Activated naive CD8-positive, alpha-beta T cell (primary cell): Measurements from ENCODE around the gene NEUROD6.

Experiments
- H3K27ac Mint-ChIP-seq: one replicate; pipeline ENCODE4 v1.8.0; 2021; ENCODE audit warnings: mixed read lengths
- H3K27me3 Mint-ChIP-seq: one replicate; pipeline ENCODE4 v1.8.0; 2021; ENCODE audit warnings: mixed read lengths
- H3K36me3 Mint-ChIP-seq: one replicate; pipeline ENCODE4 v1.8.0; 2021; ENCODE audit warnings: mixed read lengths
- H3K4me1 Mint-ChIP-seq: one replicate; pipeline ENCODE4 v1.8.0; 2021; ENCODE audit warnings: low read depth, mixed read lengths
- H3K4me3 Mint-ChIP-seq: one replicate; pipeline ENCODE4 v1.8.0; 2021; ENCODE audit warnings: mild to moderate bottlenecking, mixed read lengths
- H3K9me3 Mint-ChIP-seq: one replicate; pipeline ENCODE4 v1.8.0; 2021; ENCODE audit warnings: low read depth, mixed read lengths

NEUROD6 gene

DNA sequence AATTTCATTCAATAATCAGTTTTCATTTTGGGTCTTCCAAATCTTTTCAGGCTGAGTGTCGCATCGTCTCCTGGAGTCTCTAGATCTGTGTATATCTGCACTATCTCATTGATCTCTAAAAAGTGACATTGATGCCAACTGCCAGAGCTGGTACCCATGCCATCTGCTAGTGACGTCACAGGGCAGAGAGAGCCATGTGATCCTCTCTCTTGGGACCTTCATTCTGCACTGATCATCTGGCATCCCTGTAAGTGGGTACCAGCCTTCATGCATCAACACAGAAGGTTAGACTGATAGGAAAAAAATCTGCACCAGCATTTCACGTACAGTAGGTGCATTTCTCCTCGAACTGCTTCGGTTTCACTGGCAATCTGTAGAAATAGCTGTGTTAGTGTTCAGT lies at the start of gene NEUROD6:
Gene NEUROD6, minus strand, starts transcription at position 124 of the 400 bp plus-strand sequence. CDS start 1,458 bp downstream, outside the sequence.
- H3K4me3 Mint-ChIP-seq = no peak within 1 kb of the TSS
- H3K4me1 Mint-ChIP-seq = no peaks in the 10 kb centered on the region
- H3K27ac Mint-ChIP-seq = no peak within 1 kb of the TSS
- H3K36me3 Mint-ChIP-seq = no peaks in the 10 kb centered on the region
- no peaks in the 10 kb centered on the region for H3K9me3 Mint-ChIP-seq
- H3K27me3 Mint-ChIP-seq = peaks cover 5% of the 10 kb centered on the region

- Mint-ChIP-seq H3K36me3 (no peaks in the 10 kb centered on the region), H3K4me1 (no peaks in the 10 kb centered on the region), H3K27me3 (no peaks in the 10 kb centered on the region), H3K4me3 (no peak overlapping the region), H3K27ac (no peak overlapping the region), H3K9me3 (no peaks in the 10 kb centered on the region)
Observed at GRCh38 chr7:31384466-31384865, 43.9 kb upstream of the NEUROD6 start.

- no peaks in the 10 kb centered on the region for H3K36me3 Mint-ChIP-seq
- H3K9me3 Mint-ChIP-seq = no peaks in the 10 kb centered on the region
- H3K27ac Mint-ChIP-seq = no peak overlapping the region
- H3K27me3 Mint-ChIP-seq = no peaks in the 10 kb centered on the region
- no peaks in the 10 kb centered on the region for H3K4me1 Mint-ChIP-seq
- H3K4me3 Mint-ChIP-seq = no peak overlapping the region
Observed at GRCh38 chr7:31382722-31383121, 42.2 kb upstream of the NEUROD6 start.

DNA sequence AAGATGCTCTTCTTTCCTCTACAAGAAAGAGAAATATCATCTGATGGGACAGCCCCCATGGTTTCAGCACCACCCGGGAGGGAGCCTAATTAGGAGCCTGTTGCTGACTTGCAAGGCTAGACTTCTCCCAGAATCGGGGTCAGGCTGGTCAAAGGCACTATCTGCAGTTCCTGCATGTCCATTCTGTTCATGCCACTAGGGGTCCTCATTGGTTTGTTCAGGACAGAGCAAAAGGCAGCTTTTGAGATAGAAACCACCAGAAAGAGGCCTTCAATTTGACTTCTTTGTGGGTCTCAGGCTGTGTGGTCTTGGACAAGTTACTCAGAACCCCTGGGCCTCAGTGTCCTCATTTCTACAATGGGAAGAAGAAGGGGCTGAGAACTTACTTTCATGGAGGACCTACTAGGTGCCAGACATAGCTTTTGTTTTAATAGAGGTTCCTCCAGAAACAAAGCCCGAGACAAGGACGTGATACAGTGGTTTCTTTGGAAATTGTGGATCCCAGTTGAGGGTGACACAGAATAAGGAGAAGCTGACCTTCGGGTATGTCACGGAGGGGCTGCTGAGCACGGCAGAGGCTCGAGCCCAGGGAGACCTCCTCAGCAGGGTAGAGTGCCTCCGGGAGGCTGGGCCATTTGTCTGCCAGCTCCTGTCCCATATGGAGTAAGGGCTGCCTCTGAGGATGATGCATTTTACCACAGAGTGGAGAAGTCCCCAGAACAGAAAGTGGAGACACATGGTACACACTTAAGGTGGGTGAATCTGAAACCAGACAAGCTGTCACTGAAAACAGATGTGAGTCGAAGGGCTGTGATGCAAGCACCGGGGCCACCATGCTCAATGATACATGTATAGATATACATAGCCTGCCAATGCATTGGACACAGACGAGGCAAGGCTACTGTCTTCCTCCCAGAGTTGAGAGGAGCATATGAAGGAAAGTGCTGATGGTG lies 33.1 kb upstream of the NEUROD6 start:
- H3K9me3 Mint-ChIP-seq = no peaks in the 10 kb centered on the region
- H3K27me3 Mint-ChIP-seq = no peaks in the 10 kb centered on the region
- H3K4me3 Mint-ChIP-seq = no peak overlapping the region
- no peaks in the 10 kb centered on the region for H3K4me1 Mint-ChIP-seq
- no peak overlapping the region for H3K27ac Mint-ChIP-seq
- H3K36me3 Mint-ChIP-seq = no peaks in the 10 kb centered on the region

DNA sequence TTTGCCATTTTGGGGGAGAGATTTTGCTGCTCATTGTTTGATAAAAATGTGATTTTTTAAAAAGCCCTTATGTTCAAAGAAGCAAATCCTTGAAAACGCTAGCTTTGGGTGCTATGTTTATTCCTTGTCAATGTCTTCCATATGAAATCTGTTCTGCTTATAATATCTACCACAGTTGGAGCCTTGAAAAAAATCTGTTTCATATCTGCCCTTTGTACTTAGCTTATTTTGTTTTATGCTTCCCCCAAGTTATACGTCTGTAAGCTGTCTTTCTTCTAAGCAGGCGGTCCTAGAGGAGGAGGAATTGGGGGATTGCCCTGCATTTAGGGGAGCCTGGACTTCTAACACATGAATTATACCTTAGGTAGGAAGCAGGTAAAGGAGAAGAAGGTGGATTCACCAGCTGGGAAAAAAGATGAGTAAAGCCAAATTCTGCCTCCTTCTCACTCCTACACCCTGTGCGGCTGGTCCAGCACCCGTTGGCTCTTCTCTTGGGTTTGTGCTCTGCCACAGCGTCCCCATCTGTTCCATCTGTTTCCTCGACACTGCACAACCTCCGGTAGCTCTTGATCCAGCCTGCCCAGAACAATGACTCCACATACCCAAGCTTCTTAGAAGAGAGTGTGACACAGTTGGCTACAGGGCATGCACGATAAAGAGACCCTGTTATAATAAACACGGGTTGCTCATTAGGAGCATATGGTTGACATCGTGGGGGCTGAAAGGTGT lies 31.9 kb upstream of the NEUROD6 start:
- H3K27ac Mint-ChIP-seq = no peak overlapping the region
- H3K4me3 Mint-ChIP-seq = no peak overlapping the region
- H3K36me3 Mint-ChIP-seq = no peaks in the 10 kb centered on the region
- no peaks in the 10 kb centered on the region for H3K4me1 Mint-ChIP-seq
- no peaks in the 10 kb centered on the region for H3K27me3 Mint-ChIP-seq
- H3K9me3 Mint-ChIP-seq = no peaks in the 10 kb centered on the region

- Mint-ChIP-seq H3K4me1 (no peaks in the 10 kb centered on the region), H3K9me3 (no peaks in the 10 kb centered on the region), H3K36me3 (no peaks in the 10 kb centered on the region), H3K27ac (no peak overlapping the region), H3K4me3 (no peak overlapping the region), H3K27me3 (no peaks in the 10 kb centered on the region)
Observed at GRCh38 chr7:31371621-31372020, 31.1 kb upstream of the NEUROD6 start.

GRCh38 chr7:31370609-31371008 lies 30.1 kb upstream of the NEUROD6 start:
- H3K36me3 Mint-ChIP-seq = no peaks in the 10 kb centered on the region
- no peak overlapping the region for H3K27ac Mint-ChIP-seq
- no peak overlapping the region for H3K4me3 Mint-ChIP-seq
- no peaks in the 10 kb centered on the region for H3K4me1 Mint-ChIP-seq
- no peaks in the 10 kb centered on the region for H3K9me3 Mint-ChIP-seq
- H3K27me3 Mint-ChIP-seq = no peaks in the 10 kb centered on the region

DNA sequence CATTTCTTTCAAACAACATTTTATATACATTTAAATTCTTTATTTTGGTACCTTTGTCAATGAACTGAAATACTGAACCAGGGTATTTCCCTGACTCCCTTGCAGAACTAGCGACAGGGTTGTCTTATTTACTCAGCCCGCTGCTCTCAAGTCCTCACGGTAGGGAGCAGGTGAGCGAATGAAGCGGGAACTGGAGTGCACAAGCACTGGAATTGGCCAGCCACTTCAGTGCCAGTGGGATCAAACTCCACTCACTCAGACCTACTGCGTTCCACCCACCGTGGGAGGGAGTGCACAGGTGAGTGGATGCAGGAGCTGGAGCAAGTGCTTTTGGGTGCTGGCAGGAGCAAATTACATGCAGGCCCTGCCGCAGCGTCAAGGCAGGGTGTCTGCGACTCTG lies 28.1 kb upstream of the NEUROD6 start:
- H3K27me3 Mint-ChIP-seq = no peaks in the 10 kb centered on the region
- no peak overlapping the region for H3K4me3 Mint-ChIP-seq
- H3K27ac Mint-ChIP-seq = no peak overlapping the region
- no peaks in the 10 kb centered on the region for H3K36me3 Mint-ChIP-seq
- H3K9me3 Mint-ChIP-seq = no peaks in the 10 kb centered on the region
- H3K4me1 Mint-ChIP-seq = no peaks in the 10 kb centered on the region

- Mint-ChIP-seq H3K9me3 (no peaks in the 10 kb centered on the region), H3K4me1 (no peaks in the 10 kb centered on the region), H3K27ac (no peak overlapping the region), H3K27me3 (no peaks in the 10 kb centered on the region), H3K36me3 (no peaks in the 10 kb centered on the region), H3K4me3 (no peak overlapping the region)
Observed at GRCh38 chr7:31363496-31363895, 23.0 kb upstream of the NEUROD6 start.

GRCh38 chr7:31363051-31363450 lies 22.5 kb upstream of the NEUROD6 start:
- Mint-ChIP-seq H3K9me3 (no peaks in the 10 kb centered on the region), H3K36me3 (no peaks in the 10 kb centered on the region), H3K4me1 (no peaks in the 10 kb centered on the region), H3K27me3 (peaks cover 2% of the 10 kb centered on the region), H3K4me3 (no peak overlapping the region), H3K27ac (no peak overlapping the region)

- no peaks in the 10 kb centered on the region for H3K36me3 Mint-ChIP-seq
- no peaks in the 10 kb centered on the region for H3K9me3 Mint-ChIP-seq
- peaks cover 2% of the 10 kb centered on the region for H3K27me3 Mint-ChIP-seq
- no peak overlapping the region for H3K27ac Mint-ChIP-seq
- no peak overlapping the region for H3K4me3 Mint-ChIP-seq
- no peaks in the 10 kb centered on the region for H3K4me1 Mint-ChIP-seq
Observed at GRCh38 chr7:31362401-31362800, 21.9 kb upstream of the NEUROD6 start.

DNA sequence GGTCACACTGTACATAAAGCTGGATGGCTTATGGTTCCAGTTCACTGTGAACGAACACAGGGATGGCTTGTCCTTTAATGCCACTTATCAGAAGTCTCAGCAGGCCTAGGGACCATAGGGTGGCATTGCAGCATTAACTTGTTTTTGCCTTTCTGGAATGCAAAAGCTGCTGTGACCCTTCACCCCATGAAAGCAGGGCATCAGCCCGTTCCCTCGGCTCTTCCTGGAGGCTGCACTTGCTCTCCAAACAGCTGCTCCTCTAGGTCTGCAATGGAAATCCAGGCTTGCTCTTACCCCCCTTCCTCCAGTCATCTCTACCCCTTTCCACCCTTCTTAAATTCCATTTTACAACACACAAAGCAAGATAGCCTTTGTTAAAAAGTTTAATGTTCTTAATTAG lies 17.9 kb upstream of the NEUROD6 start:
- Mint-ChIP-seq H3K27ac (no peak overlapping the region), H3K4me1 (no peaks in the 10 kb centered on the region)

GRCh38 chr7:31345421-31345820 lies 4.9 kb upstream of the NEUROD6 start:
- Mint-ChIP-seq H3K36me3 (no peaks in the 10 kb centered on the region), H3K9me3 (no peaks in the 10 kb centered on the region), H3K4me1 (no peaks in the 10 kb centered on the region), H3K4me3 (no peak overlapping the region), H3K27ac (no peak overlapping the region), H3K27me3 (no peaks in the 10 kb centered on the region)

More for the DNA sequence above, 17.9 kb upstream of the NEUROD6 start:
- no peaks in the 10 kb centered on the region for H3K36me3 Mint-ChIP-seq
- H3K4me3 Mint-ChIP-seq = no peak overlapping the region
- peaks cover 4% of the 10 kb centered on the region for H3K27me3 Mint-ChIP-seq
- H3K9me3 Mint-ChIP-seq = no peaks in the 10 kb centered on the region

DNA sequence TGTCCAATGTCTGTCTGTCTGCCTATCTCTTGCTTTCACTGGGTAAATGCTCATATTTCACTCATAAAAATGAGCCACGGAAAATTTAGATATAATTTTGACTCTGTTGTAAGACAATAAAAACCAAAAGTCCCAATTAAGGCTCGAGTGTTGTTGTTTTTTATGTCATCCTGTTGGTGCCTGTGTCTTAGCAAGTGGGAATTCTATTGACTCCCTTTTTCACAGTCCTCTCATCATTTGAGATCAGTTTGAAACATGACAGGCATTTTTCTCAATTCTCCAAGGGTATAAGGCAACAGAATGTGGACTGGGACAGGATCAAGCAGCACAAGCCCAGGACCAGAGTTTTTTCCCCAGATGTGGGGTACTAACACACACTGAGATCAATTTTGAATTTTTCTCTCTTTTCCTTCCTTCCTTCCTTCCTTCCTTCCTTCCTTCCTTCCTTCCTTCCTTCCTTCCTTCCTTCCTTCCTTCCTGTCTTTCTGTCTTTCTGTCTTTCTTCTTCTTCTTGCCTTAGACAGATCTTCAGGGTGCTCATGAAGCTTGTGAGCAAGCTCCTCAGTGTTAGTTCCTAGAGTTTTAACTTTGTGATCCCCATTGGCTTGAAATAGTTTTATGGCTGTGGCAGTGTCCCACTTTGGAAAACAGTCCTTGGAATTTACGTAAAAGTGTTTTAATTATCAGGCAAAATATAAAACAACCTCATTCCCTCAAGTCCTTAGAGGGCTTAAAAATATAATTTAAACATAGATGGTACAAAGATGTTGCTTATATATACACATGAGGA lies 3.2 kb upstream of the NEUROD6 start:
- H3K4me3 Mint-ChIP-seq = no peak overlapping the region
- H3K27ac Mint-ChIP-seq = no peak overlapping the region
- no peaks in the 10 kb centered on the region for H3K9me3 Mint-ChIP-seq
- no peaks in the 10 kb centered on the region for H3K4me1 Mint-ChIP-seq
- H3K36me3 Mint-ChIP-seq = no peaks in the 10 kb centered on the region
- peaks cover 2% of the 10 kb centered on the region for H3K27me3 Mint-ChIP-seq

- Mint-ChIP-seq H3K36me3 (no peaks in the 10 kb centered on the region), H3K9me3 (no peaks in the 10 kb centered on the region), H3K4me1 (no peaks in the 10 kb centered on the region), H3K4me3 (no peak overlapping the region), H3K27me3 (peaks cover 5% of the 10 kb centered on the region), H3K27ac (no peak overlapping the region)
Observed at GRCh38 chr7:31341141-31341540, 615 bp upstream of the NEUROD6 start.
